OCI-LY3 (cell line): ENCODE data around the gene PLEKHG3.

ENCODE experiments used
- H2AFZ ChIP-seq: fragments of 200-600, 300-600 bp; shearing (Covaris generic); 2 replicates; pipeline ENCODE4 v1.6.0; 2014; ENCODE audit warnings: antibody characterized with exemption, low read depth, low read length
- H3K27ac ChIP-seq: fragments of 200-600, 300-600 bp; sonication (generic); 2 replicates; pipeline ENCODE4 v1.5.1; 2014; ENCODE audit warnings: mild to moderate bottlenecking, low read length, moderate library complexity, mixed read lengths
- H3K27me3 ChIP-seq: fragments of 200-600, 300-600 bp; sonication (generic); 2 replicates; pipeline ENCODE4 v1.6.1; 2014; ENCODE audit warnings: low read depth, low read length, mixed read lengths
- H3K36me3 ChIP-seq: fragments of 200-600, 300-600 bp; sonication (generic); replicated peaks from 2 replicates; pipeline ENCODE3; 2014; ENCODE audit warnings: low read depth, low read length, mixed read lengths
- H3K4me1 ChIP-seq: fragments of 300-600, 200-600 bp; sonication (generic); 2 replicates; pipeline ENCODE4 v1.6.1; 2014; ENCODE audit warnings: low read length, mixed read lengths
- H3K4me2 ChIP-seq: fragments of 200-600, 300-600 bp; sonication (generic); 2 replicates; pipeline ENCODE4 v1.6.1; 2014; ENCODE audit warnings: low read length, mixed read lengths
- H3K4me3 ChIP-seq: fragments of 300-600, 200-600 bp; sonication (generic); 2 replicates; pipeline ENCODE4 v1.5.1; 2014; ENCODE audit warnings: antibody characterized with exemption, mild to moderate bottlenecking, low read length, moderate library complexity
- H3K79me2 ChIP-seq: fragments of 300-600, 200-600 bp; shearing (Covaris generic); 2 replicates; pipeline ENCODE4 v1.6.1; 2014; ENCODE audit warnings: mild to moderate bottlenecking, low read length, mixed read lengths
- H3K9ac ChIP-seq: fragments of 300-600, 200-600 bp; shearing (Covaris generic); 2 replicates; pipeline ENCODE4 v1.6.0; 2014; ENCODE audit warnings: mild to moderate bottlenecking, low read length, moderate library complexity
- H3K9me3 ChIP-seq: fragments of 200-600, 300-600 bp; shearing (Covaris generic); 2 replicates; pipeline ENCODE4 v1.6.1; 2014; ENCODE audit warnings: low read length, mixed read lengths; ENCODE audit not compliant: insufficient read depth
- H4K20me1 ChIP-seq: fragments of 200-600, 300-600 bp; sonication (generic); 2 replicates; pipeline ENCODE4 v1.6.1; 2016; ENCODE audit warnings: low read length, mixed read lengths; ENCODE audit not compliant: insufficient read depth
- EZH2phosphoT487 ChIP-seq: fragments of 200-600 bp; shearing (Covaris generic); IDR thresholded peaks from 2 replicates; pipeline ENCODE4 v1.6.1; 2018; ENCODE audit warnings: antibody characterized with exemption, mixed run types, low read depth
- TF ChIP-seq, protein P1 (sequence below): fragments of 200-600, 300-600 bp; sonication (generic); IDR thresholded peaks from 2 replicates; pipeline ENCODE4 v1.5.1; 2014; ENCODE audit warnings: antibody characterized with exemption, low read length, low read depth

PLEKHG3 gene

DNA sequence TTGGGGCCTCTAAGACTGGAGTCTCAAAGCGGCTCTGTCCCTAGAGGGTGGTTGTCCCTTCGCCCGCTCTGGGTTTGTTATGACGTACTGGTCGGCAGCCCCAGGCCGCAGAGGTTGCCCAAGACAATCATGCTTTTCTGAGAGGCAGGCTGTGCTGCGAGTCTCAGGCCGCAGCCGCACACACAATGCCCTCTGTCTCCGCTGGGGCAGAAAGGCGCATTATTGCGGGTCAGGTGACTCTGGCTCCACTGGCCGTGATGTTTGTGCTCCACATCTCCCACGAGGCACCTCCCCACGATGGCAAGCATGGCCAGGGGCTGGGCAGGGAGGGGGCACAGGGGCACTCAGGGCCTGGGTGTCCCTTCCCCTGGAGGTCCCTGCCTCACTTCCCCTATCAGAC lies 21.0 kb upstream of the PLEKHG3 start:
- Histone ChIP-seq H3K27ac (no peak overlapping the region), H4K20me1 (no peaks in the 10 kb centered on the region), H2AFZ (no peak overlapping the region), H3K4me2 (no peak overlapping the region), H3K4me1 (no peaks in the 10 kb centered on the region), H3K9me3 (no peaks in the 10 kb centered on the region), H3K27me3 (no peaks in the 10 kb centered on the region), H3K4me3 (no peak overlapping the region), H3K36me3 (no peaks in the 10 kb centered on the region), H3K79me2 (no peaks in the 10 kb centered on the region), H3K9ac (no peak overlapping the region)
- no peak for TF ChIP-seq EZH2phosphoT487
- TF ChIP-seq, protein P1, sequence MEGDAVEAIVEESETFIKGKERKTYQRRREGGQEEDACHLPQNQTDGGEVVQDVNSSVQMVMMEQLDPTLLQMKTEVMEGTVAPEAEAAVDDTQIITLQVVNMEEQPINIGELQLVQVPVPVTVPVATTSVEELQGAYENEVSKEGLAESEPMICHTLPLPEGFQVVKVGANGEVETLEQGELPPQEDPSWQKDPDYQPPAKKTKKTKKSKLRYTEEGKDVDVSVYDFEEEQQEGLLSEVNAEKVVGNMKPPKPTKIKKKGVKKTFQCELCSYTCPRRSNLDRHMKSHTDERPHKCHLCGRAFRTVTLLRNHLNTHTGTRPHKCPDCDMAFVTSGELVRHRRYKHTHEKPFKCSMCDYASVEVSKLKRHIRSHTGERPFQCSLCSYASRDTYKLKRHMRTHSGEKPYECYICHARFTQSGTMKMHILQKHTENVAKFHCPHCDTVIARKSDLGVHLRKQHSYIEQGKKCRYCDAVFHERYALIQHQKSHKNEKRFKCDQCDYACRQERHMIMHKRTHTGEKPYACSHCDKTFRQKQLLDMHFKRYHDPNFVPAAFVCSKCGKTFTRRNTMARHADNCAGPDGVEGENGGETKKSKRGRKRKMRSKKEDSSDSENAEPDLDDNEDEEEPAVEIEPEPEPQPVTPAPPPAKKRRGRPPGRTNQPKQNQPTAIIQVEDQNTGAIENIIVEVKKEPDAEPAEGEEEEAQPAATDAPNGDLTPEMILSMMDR, result no peak

GRCh38 chr14:64684091-64684490 lies 20.1 kb upstream of the PLEKHG3 start:
- H3K9me3 ChIP-seq, result no peaks in the 10 kb centered on the region
- H4K20me1 ChIP-seq, result no peaks in the 10 kb centered on the region
- no peak overlapping the region for H2AFZ ChIP-seq
- H3K4me3 ChIP-seq, result no peak overlapping the region
- H3K27me3 ChIP-seq, result peaks cover 5% of the 10 kb centered on the region; the same call in 1 of the 2 replicates
- H3K9ac ChIP-seq, result no peak overlapping the region
- no peaks in the 10 kb centered on the region for H3K36me3 ChIP-seq
- TF ChIP-seq, protein P1, result no peak
- no peak for TF ChIP-seq EZH2phosphoT487
- H3K27ac ChIP-seq, result no peak overlapping the region
- no peak overlapping the region for H3K4me2 ChIP-seq
- no peaks in the 10 kb centered on the region for H3K79me2 ChIP-seq
- no peaks in the 10 kb centered on the region for H3K4me1 ChIP-seq

- no peaks in the 10 kb centered on the region for H3K36me3 ChIP-seq
- H3K79me2 ChIP-seq, result no peaks in the 10 kb centered on the region
- H3K4me2 ChIP-seq, result no peak overlapping the region
- H4K20me1 ChIP-seq, result no peaks in the 10 kb centered on the region
- no peak overlapping the region for H3K27ac ChIP-seq
- H3K4me1 ChIP-seq, result no peaks in the 10 kb centered on the region
- H3K27me3 ChIP-seq, result peaks cover 5% of the 10 kb centered on the region; the same call in 1 of the 2 replicates
- TF ChIP-seq, protein P1, result no peak
- H3K9me3 ChIP-seq, result no peaks in the 10 kb centered on the region
- H2AFZ ChIP-seq, result no peak overlapping the region
- H3K9ac ChIP-seq, result no peak overlapping the region
- H3K4me3 ChIP-seq, result no peak overlapping the region
Observed at GRCh38 chr14:64685371-64686281, 18.6 kb upstream of the PLEKHG3 start.

GRCh38 chr14:64686282-64686615 lies 18.0 kb upstream of the PLEKHG3 start:
- Histone ChIP-seq H3K4me2 (no peak overlapping the region), H3K79me2 (no peaks in the 10 kb centered on the region), H2AFZ (no peak overlapping the region), H3K9me3 (no peaks in the 10 kb centered on the region), H4K20me1 (no peaks in the 10 kb centered on the region), H3K4me3 (no peak overlapping the region), H3K27ac (no peak overlapping the region), H3K36me3 (no peaks in the 10 kb centered on the region), H3K9ac (no peak overlapping the region), H3K4me1 (no peaks in the 10 kb centered on the region; the same call in 1 of the 2 replicates), H3K27me3 (peaks cover 5% of the 10 kb centered on the region; the same call in 1 of the 2 replicates)
- TF ChIP-seq, protein P1, result no peak
- no peak for TF ChIP-seq EZH2phosphoT487
